Measurements from ENCODE around the gene SLIT3. TPM values are rescaled to one million over a fixed set of nuclear protein-coding genes. Genes with fewer than 3 reads are reported as not detected.

SLIT3 gene
- total and polyA plus RNA-seq, 10 of the 15 experiments (the other 5 are each of a cell fraction or from before 2014, with no cell fraction given) = 0.05 TPM; not detected in 9

DNA sequence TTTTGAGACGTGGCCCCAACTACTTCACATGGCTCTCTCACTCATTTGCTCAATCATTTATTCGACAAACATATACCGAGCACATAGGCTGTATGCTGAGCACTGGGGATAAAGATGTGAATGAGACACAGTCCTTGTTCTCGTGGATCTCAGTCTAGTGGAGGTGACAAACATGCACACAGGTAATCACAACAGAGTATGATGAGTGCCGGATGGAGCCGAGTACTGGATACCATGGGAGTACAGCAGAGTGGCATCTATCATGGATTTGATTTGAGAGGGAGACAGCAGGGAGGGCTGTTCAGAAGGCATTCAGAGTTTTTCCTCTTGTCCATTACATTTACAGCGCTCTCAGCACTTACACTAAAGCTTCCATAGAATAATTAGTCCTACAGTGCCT is 259.8 kb downstream of the SLIT3 start (continued):
- TF ChIP-seq, protein P1, sequence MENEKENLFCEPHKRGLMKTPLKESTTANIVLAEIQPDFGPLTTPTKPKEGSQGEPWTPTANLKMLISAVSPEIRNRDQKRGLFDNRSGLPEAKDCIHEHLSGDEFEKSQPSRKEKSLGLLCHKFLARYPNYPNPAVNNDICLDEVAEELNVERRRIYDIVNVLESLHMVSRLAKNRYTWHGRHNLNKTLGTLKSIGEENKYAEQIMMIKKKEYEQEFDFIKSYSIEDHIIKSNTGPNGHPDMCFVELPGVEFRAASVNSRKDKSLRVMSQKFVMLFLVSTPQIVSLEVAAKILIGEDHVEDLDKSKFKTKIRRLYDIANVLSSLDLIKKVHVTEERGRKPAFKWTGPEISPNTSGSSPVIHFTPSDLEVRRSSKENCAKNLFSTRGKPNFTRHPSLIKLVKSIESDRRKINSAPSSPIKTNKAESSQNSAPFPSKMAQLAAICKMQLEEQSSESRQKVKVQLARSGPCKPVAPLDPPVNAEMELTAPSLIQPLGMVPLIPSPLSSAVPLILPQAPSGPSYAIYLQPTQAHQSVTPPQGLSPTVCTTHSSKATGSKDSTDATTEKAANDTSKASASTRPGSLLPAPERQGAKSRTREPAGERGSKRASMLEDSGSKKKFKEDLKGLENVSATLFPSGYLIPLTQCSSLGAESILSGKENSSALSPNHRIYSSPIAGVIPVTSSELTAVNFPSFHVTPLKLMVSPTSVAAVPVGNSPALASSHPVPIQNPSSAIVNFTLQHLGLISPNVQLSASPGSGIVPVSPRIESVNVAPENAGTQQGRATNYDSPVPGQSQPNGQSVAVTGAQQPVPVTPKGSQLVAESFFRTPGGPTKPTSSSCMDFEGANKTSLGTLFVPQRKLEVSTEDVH (IDR thresholded peaks at IDR 0.05; ENCODE audit: low read depth, partially characterized antibody) = no peak
- TF ChIP-seq CBFB (IDR thresholded peaks at IDR 0.05; ENCODE audit: low read depth) (no peak), IKZF1 (conservative IDR thresholded peaks at IDR 0.05) (no peak), KDM1A (IDR thresholded peaks at IDR 0.05; ENCODE audit: borderline replicate concordance) (no peak), EP300 (IDR thresholded peaks at IDR 0.05; ENCODE audit: borderline replicate concordance in 1 of 2, control insufficient read depth in 1 of 2, low read depth in 2 of 2, low read length in 2 of 2) (no peak), SKIL (IDR thresholded peaks at IDR 0.05; ENCODE audit: low read depth, poor library complexity, severe bottlenecking) (no peak), SREBF1 (IDR thresholded peaks at IDR 0.05; ENCODE audit: low read length) (no peak), MYB (IDR thresholded peaks at IDR 0.05; ENCODE audit: borderline replicate concordance, low read depth, low read length) (no peak), CREB1 (IDR thresholded peaks at IDR 0.05; ENCODE audit: low read depth) (no peak)
- TF ChIP-seq, protein P2, sequence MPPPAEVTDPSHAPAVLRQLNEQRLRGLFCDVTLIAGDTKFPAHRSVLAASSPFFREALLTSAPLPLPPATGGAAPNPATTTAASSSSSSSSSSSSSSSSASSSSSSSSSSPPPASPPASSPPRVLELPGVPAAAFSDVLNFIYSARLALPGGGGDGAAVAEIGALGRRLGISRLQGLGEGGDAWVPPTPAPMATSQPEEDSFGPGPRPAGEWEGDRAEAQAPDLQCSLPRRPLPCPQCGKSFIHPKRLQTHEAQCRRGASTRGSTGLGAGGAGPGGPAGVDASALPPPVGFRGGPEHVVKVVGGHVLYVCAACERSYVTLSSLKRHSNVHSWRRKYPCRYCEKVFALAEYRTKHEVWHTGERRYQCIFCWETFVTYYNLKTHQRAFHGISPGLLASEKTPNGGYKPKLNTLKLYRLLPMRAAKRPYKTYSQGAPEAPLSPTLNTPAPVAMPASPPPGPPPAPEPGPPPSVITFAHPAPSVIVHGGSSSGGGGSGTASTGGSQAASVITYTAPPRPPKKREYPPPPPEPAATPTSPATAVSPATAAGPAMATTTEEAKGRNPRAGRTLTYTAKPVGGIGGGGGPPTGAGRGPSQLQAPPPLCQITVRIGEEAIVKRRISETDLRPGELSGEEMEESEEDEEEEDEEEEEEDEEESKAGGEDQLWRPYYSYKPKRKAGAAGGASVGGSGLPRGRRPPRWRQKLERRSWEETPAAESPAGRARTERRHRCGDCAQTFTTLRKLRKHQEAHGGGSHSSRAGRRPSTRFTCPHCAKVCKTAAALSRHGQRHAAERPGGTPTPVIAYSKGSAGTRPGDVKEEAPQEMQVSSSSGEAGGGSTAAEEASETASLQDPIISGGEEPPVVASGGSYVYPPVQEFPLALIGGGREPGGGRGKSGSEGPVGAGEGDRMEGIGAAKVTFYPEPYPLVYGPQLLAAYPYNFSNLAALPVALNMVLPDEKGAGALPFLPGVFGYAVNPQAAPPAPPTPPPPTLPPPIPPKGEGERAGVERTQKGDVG (CRISPR knock-in tag; IDR thresholded peaks at IDR 0.05) = no peak
